ENCODE measurements around the gene CTNND2. TPM values are rescaled to one million over a fixed set of nuclear protein-coding genes. Genes with fewer than 3 reads are reported as not detected.
A peak's percentile ranks its signal among the peaks of the same experiment; 100 is the strongest.
"Not testable (repeated sequence)": the region's sequence is repeated elsewhere in the genome, so short reads cannot be mapped to it uniquely, and the experiment has no call there.

The CTNND2 gene
- total RNA-seq, 1 experiment from 2014 or later = 2.9 TPM

DNA sequence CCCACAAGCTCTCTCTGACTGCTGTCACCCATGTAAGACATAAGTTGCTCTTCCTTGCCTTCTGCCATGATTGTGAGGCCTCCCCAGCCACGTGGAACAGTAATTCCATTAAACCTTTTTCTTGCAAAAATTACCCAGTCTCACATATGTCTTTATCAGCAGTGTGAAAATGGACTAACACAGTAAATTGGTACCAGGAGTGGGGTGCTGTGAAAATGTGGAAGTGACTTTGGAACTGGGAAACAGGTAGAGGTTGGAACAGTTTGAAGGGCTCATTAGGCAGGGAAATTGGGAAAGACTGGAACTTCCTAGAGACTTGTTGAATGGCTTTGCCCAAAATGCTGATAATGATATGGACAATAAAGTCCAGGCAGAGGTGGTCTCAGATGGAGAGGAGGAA is 75.7 kb downstream of the CTNND2 start:
- not testable (repeated sequence) for H3K4me3 ChIP-seq (ENCODE audit: insufficient read depth, low read depth, low read length); H3K27me3 ChIP-seq (ENCODE audit: control insufficient read depth, insufficient read depth, low read length); DNase-seq; H3K36me3 ChIP-seq (replicated peaks; ENCODE audit: control insufficient read depth, insufficient read depth, low read length)

DNA sequence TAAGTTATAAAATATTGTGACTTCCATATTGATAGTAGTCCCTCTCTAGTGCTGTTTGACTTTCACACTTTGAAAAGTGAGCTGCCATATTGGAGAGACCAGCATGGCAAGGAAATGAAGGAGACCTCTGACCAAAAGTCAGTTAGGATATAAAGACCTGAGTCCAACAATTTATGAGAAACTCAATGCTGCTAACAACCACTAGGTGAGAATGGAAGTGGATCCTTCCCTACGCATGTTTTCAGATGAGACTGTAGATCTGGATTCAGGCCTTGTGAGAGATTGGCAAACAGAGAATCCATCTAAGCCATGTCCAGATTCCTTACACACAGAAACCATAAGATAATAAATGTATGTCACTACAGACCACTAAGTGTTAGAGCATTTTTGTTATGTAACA is 81.6 kb downstream of the CTNND2 start:
- Histone ChIP-seq H3K4me3 (ENCODE audit: insufficient read depth, low read depth, low read length) (no peak overlapping the region), H3K36me3 (replicated peaks; ENCODE audit: control insufficient read depth, insufficient read depth, low read length) (no peaks in the 10 kb centered on the region), H3K27me3 (ENCODE audit: control insufficient read depth, insufficient read depth, low read length) (no peaks in the 10 kb centered on the region)
- DNase-seq = peak; percentile 15

DNA sequence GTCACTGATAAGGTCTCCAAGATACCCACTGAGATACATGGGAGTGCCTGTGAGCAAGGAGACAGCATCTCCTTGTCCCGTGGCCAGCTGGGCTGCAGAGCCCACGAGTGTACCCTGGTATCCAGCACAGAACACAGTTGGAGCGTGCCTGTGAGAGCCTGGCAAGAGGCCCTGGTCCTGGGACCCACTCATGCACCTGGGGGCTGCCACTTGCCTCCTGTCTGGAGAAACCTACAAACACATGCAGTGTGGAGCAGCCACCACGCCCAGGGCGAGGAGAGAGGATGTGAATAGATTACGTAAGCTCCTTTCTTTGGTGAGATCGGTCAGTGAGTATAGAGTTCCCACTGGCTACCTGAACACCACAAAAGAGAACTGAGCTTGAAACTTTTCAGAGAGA is 88.3 kb downstream of the CTNND2 start:
- DNase-seq = no peak
- H3K36me3 ChIP-seq (replicated peaks; ENCODE audit: control insufficient read depth, insufficient read depth, low read length) = no peaks in the 10 kb centered on the region
- no peaks in the 10 kb centered on the region for H3K27me3 ChIP-seq (ENCODE audit: control insufficient read depth, insufficient read depth, low read length)
- no peak overlapping the region for H3K4me3 ChIP-seq (ENCODE audit: insufficient read depth, low read depth, low read length)

DNA sequence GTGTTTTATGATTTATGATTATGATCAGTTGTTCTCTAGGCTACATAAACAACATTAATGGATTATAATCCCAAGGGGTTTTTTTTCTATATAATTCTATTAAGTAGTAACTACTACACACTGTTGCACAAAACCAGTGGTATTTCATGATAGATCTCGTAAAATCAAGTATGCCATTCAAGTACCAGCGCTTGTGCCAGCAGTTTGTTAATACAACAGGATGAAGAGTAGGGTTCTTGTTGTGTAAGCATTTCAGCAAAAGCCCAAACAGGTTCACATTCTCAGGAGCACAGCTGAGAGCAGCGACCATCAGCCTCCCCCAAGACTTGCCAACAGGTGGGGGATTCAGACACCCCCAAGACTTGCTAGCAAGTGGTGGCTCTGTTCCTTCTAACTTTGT is 88.8 kb downstream of the CTNND2 start:
- no peak for DNase-seq
- Histone ChIP-seq H3K27me3 (ENCODE audit: control insufficient read depth, insufficient read depth, low read length) (no peaks in the 10 kb centered on the region), H3K36me3 (replicated peaks; ENCODE audit: control insufficient read depth, insufficient read depth, low read length) (no peaks in the 10 kb centered on the region), H3K4me3 (ENCODE audit: insufficient read depth, low read depth, low read length) (no peak overlapping the region)

DNA sequence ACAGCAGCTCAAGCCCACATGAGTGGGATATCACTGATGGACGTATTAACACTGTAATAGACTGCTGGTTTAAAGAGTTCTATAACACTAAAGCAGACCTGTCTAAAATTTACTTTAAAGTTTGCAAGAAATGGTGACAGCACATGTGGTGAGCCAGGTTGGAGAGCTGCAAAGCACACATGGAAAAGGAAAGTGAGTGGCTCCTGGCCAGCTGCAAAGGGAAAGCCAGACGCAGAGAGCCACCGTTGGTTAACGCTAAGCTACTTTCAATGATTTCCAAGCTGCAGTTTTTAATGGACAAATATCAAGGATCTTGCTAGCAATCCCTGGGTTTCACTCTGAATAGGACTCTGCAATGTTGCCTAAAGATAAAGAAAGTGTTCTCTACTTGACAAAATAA is 89.9 kb downstream of the CTNND2 start:
- Histone ChIP-seq H3K4me3 (ENCODE audit: insufficient read depth, low read depth, low read length) (no peak overlapping the region), H3K36me3 (replicated peaks; ENCODE audit: control insufficient read depth, insufficient read depth, low read length) (no peaks in the 10 kb centered on the region), H3K27me3 (ENCODE audit: control insufficient read depth, insufficient read depth, low read length) (no peaks in the 10 kb centered on the region)
- DNase-seq = no peak

DNA sequence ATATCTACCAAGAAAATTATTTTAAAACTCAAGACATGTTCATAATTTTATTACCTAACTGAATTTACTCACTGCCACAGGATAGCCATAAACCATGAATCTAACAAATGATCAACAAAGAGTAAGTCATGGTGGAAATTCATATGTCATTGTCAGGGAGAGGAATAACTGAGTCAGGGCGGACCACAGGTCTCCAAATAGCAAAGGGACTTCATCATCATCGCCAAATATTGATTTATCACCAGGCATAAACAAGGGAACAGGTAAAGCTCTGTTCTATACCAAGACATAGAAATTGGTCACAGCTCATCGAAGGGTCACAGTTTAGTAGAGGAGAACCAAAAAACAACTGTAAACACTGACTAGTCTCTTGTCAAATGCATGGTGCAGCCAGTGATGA is 94.8 kb downstream of the CTNND2 start:
- Histone ChIP-seq H3K4me3 (ENCODE audit: insufficient read depth, low read depth, low read length) (no peak overlapping the region), H3K36me3 (replicated peaks; ENCODE audit: control insufficient read depth, insufficient read depth, low read length) (no peaks in the 10 kb centered on the region), H3K27me3 (ENCODE audit: control insufficient read depth, insufficient read depth, low read length) (no peaks in the 10 kb centered on the region)
- no peak for DNase-seq

DNA sequence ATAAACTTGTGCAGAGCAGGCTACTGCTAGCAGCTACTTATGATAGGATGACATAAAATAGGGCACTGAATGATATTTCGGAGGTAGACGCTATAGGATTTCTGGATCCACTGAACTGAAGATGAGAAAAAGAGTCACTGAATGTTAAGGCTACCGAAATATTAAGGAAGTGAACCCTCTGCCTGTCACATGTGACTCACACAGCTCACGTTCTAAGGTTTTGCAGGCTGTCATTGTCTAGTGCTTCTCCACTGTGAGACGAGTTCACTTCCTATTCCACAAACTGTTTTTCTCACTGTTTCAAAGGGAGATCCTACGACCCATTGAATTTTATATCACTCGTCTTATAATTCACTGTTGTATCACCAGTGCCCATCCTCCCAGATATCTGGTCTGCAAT is 100.8 kb downstream of the CTNND2 start:
- H3K27me3 ChIP-seq (ENCODE audit: control insufficient read depth, insufficient read depth, low read length) = no peaks in the 10 kb centered on the region
- H3K36me3 ChIP-seq (replicated peaks; ENCODE audit: control insufficient read depth, insufficient read depth, low read length) = no peaks in the 10 kb centered on the region
- no peak overlapping the region for H3K4me3 ChIP-seq (ENCODE audit: insufficient read depth, low read depth, low read length)
- DNase-seq = no peak

DNA sequence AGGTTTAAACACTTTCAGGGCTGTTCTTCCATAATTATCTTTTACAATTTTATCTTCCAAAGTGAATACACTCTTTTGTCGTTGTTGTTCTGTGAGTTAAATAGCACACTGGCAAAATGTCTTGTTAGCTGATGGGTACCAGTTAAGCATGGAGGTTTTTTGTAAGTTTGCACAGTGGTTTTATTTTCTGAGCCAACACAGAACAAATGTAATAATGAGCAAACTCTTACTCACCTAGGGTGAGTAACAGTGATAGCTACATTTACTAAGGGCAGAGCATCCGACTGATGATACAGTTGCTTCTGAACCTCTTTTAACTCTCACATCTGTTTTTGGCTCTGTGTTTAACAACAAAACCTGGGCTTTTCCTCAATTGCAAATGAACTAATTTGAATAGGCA is 103.2 kb downstream of the CTNND2 start:
- H3K36me3 ChIP-seq (replicated peaks; ENCODE audit: control insufficient read depth, insufficient read depth, low read length) = no peaks in the 10 kb centered on the region
- DNase-seq = no peak
- no peak overlapping the region for H3K4me3 ChIP-seq (ENCODE audit: insufficient read depth, low read depth, low read length)
- H3K27me3 ChIP-seq (ENCODE audit: control insufficient read depth, insufficient read depth, low read length) = no peaks in the 10 kb centered on the region

DNA sequence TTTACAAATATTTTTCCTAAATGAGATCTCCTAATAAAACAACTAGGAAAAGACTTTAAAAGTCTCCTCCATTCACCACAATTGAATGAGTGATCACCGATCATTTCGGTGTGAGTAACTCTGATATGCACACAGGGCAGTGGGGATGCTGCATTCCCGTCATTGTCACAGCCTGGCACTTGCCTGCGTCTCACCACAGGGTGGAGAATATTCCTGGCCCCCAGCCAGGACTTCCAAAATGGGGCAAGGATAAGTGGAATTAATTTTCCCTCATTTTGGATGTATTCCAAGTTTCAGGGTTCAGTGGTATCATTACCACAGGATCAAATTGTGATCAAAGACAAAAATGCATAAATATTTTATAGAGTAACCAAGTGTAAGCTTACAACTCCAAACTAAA is 107.1 kb downstream of the CTNND2 start:
- H3K4me3 ChIP-seq (ENCODE audit: insufficient read depth, low read depth, low read length) = no peak overlapping the region
- H3K36me3 ChIP-seq (replicated peaks; ENCODE audit: control insufficient read depth, insufficient read depth, low read length) = no peaks in the 10 kb centered on the region
- no peaks in the 10 kb centered on the region for H3K27me3 ChIP-seq (ENCODE audit: control insufficient read depth, insufficient read depth, low read length)
- DNase-seq = peak; percentile 10

DNA sequence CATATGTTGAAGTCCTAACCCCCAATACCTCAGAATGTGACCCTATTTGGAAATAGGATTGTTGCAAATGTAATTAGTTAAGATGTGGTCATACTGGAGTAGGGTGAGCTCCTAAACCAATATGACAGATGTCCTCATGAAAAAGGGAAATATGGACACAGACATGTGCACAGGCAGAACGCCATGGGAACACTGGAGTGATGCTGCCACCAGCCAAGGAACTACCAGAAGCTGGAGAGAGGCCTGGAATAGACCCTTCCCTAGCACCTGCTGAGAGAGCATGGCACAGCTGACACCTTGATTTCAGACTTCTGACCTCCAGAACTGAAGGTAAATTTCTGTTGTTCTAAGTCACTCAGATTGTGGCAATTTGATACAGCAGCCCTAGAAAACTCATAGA is 110.8 kb downstream of the CTNND2 start:
- H3K4me3 ChIP-seq (ENCODE audit: insufficient read depth, low read depth, low read length) = no peak overlapping the region
- DNase-seq = no peak
- H3K36me3 ChIP-seq (replicated peaks; ENCODE audit: control insufficient read depth, insufficient read depth, low read length) = no peaks in the 10 kb centered on the region
- no peaks in the 10 kb centered on the region for H3K27me3 ChIP-seq (ENCODE audit: control insufficient read depth, insufficient read depth, low read length)

DNA sequence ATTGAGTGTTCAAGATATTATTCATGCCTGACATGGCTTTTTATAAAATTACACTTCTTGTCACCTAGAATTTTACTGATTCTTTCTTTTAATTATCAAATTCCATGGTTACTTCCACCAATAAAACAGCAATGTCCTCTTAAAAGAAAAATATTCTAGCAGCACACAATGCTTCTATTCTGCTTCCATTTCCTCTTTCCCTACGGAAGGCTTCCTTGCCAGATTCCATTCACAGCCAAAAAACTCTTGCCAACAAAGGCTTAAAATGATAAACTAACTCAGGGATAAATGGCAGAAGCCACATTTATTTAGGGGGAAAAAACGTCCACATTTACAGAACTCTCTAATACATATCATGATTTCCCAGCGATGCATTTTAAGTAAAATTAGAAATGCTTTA is 111.6 kb downstream of the CTNND2 start:
- no peak for DNase-seq
- no peaks in the 10 kb centered on the region for H3K27me3 ChIP-seq (ENCODE audit: control insufficient read depth, insufficient read depth, low read length)
- no peak overlapping the region for H3K4me3 ChIP-seq (ENCODE audit: insufficient read depth, low read depth, low read length)
- no peaks in the 10 kb centered on the region for H3K36me3 ChIP-seq (replicated peaks; ENCODE audit: control insufficient read depth, insufficient read depth, low read length)

DNA sequence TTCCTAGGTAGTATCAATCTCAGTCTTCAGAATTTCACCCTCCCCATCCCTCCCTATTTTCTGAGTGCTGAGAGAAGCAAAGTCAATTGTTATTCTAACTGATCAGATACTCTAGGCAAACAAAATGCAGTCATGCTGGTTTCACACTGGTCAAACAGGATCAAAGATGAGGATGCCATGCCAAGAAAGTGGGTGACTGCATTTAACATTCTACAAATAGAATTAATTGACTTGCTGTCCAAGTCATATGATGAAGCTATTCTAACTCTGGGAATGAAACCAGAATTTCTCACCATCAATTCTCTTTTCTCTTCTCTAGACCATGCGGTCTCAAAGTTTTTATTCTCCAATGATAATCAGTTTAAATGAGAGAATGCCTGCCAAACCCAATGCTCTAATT is 112.5 kb downstream of the CTNND2 start:
- H3K36me3 ChIP-seq (replicated peaks; ENCODE audit: control insufficient read depth, insufficient read depth, low read length) = no peaks in the 10 kb centered on the region
- DNase-seq = no peak
- H3K4me3 ChIP-seq (ENCODE audit: insufficient read depth, low read depth, low read length) = no peak overlapping the region
- H3K27me3 ChIP-seq (ENCODE audit: control insufficient read depth, insufficient read depth, low read length) = no peaks in the 10 kb centered on the region

DNA sequence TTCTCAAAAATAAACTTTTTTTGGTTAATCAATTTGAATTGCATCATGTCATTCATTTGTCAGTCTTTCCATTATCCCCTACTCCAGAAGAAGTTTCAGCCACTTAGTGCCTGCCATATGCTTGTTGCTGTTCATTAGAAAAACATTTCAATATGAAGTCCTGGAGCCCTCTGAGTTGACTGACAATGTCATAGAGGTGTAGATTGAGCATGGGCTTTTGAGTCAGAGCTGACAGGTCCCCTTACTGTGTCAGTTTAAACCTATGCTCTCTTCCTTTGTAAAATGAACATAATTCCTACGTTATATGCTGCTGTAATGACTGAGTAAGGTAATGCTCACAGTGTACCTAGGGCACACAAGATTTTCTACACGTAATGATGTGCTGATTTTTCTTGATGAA is 114.0 kb downstream of the CTNND2 start:
- no peaks in the 10 kb centered on the region for H3K36me3 ChIP-seq (replicated peaks; ENCODE audit: control insufficient read depth, insufficient read depth, low read length)
- no peak for DNase-seq
- no peaks in the 10 kb centered on the region for H3K27me3 ChIP-seq (ENCODE audit: control insufficient read depth, insufficient read depth, low read length)
- no peak overlapping the region for H3K4me3 ChIP-seq (ENCODE audit: insufficient read depth, low read depth, low read length)

DNA sequence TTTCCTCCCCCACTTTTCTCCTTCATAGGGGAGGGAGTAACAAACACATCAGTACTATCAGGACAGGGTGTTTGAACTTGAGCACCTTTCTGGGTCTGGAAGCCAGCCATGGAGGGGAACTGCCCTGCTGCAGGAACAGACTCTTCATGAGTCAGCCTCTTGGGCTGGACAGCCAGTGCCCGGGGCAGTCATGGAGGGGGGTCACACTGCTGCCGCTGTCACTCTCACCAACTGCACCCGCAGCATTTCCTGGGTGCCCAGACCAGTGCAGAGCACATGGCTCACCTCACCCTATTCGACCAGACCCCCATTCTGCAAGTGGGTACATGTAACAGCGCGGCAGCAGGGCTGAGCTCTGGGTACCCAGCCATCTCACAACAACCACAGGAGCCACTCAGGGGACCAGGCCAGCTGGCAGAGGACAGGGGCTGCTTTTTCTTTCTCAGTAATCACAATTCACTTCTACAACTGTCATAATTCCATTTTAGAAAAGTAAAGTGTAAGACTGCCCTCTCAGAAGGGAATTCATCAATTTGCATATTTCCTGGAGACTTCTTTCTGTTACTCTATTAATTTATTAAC is 118.4 kb downstream of the CTNND2 start:
- H3K27me3 ChIP-seq (ENCODE audit: control insufficient read depth, insufficient read depth, low read length) = no peaks in the 10 kb centered on the region
- DNase-seq = no peak
- H3K4me3 ChIP-seq (ENCODE audit: insufficient read depth, low read depth, low read length) = no peak overlapping the region
- no peaks in the 10 kb centered on the region for H3K36me3 ChIP-seq (replicated peaks; ENCODE audit: control insufficient read depth, insufficient read depth, low read length)

DNA sequence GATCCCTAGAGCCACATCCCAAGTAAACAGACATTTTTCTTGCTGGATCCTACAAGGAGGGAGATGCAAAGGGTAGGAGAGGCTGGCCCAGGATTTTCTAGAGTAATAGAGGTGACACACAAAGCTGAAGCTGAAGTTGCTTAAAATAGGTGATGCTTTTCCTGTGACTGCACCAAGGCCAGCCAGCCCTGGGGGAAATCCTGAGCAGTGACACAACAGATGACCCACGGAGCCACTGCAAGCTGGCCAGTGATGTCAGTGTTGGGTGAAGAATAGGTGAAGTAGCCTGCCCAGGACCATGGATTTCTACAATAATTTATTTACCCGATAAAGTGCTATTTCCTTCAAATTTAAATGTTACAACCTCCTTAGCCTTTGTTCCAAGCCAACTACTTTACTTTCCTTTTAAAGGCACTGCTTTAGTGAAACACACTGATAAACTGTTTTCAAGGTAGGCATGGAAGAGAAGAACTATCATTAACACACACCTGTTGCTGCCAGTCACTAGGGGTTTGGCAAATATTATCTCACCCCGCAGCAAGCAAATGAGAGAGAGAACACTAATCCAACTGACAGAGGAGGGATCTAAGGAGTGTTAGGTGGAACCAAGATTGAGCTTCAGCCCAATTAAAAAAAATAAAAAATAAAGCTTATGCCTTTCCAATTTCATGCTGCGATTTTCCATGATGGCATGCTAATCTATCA is 123.5 kb downstream of the CTNND2 start:
- no peaks in the 10 kb centered on the region for H3K36me3 ChIP-seq (replicated peaks; ENCODE audit: control insufficient read depth, insufficient read depth, low read length)
- no peak overlapping the region for H3K4me3 ChIP-seq (ENCODE audit: insufficient read depth, low read depth, low read length)

DNA sequence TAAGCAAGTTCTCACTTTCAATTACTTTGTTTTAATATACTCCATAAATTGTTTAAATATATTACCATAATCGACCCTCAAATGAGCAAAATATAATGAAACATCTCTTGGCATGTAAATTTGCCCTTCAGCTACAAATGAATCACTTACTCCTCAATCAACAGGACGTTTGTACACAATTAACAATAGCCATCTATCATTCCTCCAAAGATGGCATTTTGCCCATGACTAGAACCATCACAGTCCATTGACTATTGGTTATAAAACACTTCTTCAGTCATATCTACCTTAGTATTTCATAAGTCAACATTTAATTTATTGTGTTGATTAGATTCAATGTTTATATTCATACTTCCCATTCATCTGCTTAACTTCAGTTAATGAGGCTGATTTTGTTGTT is 127.2 kb downstream of the CTNND2 start:
- DNase-seq = no peak
- Histone ChIP-seq H3K4me3 (ENCODE audit: insufficient read depth, low read depth, low read length) (no peak overlapping the region), H3K36me3 (replicated peaks; ENCODE audit: control insufficient read depth, insufficient read depth, low read length) (no peaks in the 10 kb centered on the region), H3K27me3 (ENCODE audit: control insufficient read depth, insufficient read depth, low read length) (no peaks in the 10 kb centered on the region)

More for the DNA sequence above, 123.5 kb downstream of the CTNND2 start:
- no peak for DNase-seq
- H3K27me3 ChIP-seq (ENCODE audit: control insufficient read depth, insufficient read depth, low read length) = no peaks in the 10 kb centered on the region
